ENCODE data around the gene OR52A1. TPM values are rescaled to one million over a fixed set of nuclear protein-coding genes. Genes with fewer than 3 reads are reported as not detected.
"Not testable (repeated sequence)": the region's sequence is repeated elsewhere in the genome, so short reads cannot be mapped to it uniquely, and the experiment has no call there.

Gene OR52A1
- total RNA-seq, 1 donor from 2014 or later, result not detected

DNA sequence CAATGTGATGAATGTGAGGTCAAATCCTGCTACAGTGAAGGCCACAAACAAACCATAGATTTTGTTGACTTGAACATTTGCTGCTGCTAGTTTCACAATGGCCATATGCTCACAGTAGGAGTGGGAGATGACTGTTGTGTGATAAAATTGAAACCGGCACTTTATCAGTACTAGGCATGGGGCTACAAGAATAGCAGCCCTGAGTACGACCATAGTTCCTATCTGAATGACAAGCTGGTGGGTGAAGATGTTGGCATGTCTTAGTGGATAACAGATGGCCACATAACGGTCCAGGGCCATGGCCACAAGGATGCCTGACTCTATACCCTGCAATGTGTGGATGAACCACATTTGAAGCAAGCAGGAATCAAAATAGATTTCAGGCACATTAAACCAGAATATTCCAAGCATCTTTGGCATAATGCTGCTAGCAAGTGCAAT, 2.8 kb downstream of the OR52A1 start:
- no peak for DNase-seq (ENCODE audit: extremely low spot score, unreplicated experiment)
- H3K9me3 Mint-ChIP-seq, result no peaks in the 10 kb centered on the region
- peaks cover 7% of the 10 kb centered on the region for H3K27me3 Mint-ChIP-seq
- H3K27ac Mint-ChIP-seq, result no peak overlapping the region
- no peaks in the 10 kb centered on the region for H3K4me1 Mint-ChIP-seq (ENCODE audit: unreplicated experiment)
- H3K4me3 Mint-ChIP-seq, result no peak overlapping the region
- no peaks in the 10 kb centered on the region for H3K36me3 Mint-ChIP-seq
- TF ChIP-seq, protein P1, sequence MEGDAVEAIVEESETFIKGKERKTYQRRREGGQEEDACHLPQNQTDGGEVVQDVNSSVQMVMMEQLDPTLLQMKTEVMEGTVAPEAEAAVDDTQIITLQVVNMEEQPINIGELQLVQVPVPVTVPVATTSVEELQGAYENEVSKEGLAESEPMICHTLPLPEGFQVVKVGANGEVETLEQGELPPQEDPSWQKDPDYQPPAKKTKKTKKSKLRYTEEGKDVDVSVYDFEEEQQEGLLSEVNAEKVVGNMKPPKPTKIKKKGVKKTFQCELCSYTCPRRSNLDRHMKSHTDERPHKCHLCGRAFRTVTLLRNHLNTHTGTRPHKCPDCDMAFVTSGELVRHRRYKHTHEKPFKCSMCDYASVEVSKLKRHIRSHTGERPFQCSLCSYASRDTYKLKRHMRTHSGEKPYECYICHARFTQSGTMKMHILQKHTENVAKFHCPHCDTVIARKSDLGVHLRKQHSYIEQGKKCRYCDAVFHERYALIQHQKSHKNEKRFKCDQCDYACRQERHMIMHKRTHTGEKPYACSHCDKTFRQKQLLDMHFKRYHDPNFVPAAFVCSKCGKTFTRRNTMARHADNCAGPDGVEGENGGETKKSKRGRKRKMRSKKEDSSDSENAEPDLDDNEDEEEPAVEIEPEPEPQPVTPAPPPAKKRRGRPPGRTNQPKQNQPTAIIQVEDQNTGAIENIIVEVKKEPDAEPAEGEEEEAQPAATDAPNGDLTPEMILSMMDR (conservative IDR thresholded peaks at IDR 0.05), result no peak

DNA sequence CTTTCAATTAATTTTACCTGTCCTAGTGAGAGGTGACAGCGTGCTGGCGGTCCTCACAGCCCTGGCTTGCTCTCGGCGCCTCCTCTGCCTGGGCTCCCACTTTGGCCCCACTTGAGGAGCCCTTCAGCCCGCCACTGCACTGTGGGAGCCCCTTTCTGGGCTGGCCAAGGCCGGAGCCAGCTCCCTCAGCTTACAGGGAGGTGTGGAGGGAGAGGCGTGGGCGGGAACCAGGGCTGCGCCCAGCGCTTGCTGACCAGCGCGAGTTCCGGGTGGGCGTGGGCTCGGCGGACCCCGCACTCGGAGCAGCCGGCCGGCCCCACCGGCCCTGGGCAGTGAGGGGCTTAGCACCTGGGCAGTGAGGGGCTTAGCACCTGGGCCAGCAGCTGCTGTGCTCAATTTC, 10.4 kb downstream of the OR52A1 start:
- not testable (repeated sequence) for H3K36me3 Mint-ChIP-seq; H3K4me3 Mint-ChIP-seq; H3K9me3 Mint-ChIP-seq; H3K4me1 Mint-ChIP-seq (ENCODE audit: unreplicated experiment); H3K27ac Mint-ChIP-seq; H3K27me3 Mint-ChIP-seq; DNase-seq (ENCODE audit: extremely low spot score, unreplicated experiment)

DNA sequence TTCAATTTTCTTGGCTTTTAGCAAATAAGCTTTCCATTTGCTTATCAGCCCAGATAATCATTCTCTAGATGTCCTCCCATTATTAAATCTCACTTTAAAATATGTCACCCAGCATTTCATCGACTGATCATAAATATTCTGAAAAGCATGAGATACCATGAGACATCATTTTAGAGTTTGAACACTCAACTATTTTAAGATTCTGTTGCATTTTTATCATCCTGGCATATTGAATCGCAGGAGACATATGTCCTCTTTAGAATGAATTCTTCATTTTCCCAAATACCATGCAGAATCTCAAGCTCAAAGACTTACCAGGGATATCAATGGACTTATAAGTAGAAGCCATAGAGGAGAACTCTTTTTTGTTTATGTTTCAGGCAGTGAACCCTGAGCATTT, 16.6 kb downstream of the OR52A1 start, which contains the start of gene OR52A5:
TSS of gene OR52A5 (minus strand) at position 361 of the 400 bp plus-strand sequence. CDS start 5,714 bp downstream, outside the sequence.
- DNase-seq (ENCODE audit: extremely low spot score, unreplicated experiment), result no peak
- H3K4me1 Mint-ChIP-seq (ENCODE audit: unreplicated experiment), result no peaks in the 10 kb centered on the region
- no peak within 1 kb of the TSS for H3K4me3 Mint-ChIP-seq
- no peaks in the 10 kb centered on the region for H3K9me3 Mint-ChIP-seq
- H3K27me3 Mint-ChIP-seq, result no peaks in the 10 kb centered on the region
- TF ChIP-seq, protein P1 (conservative IDR thresholded peaks at IDR 0.05), result no peak
- H3K36me3 Mint-ChIP-seq, result no peaks in the 10 kb centered on the region
- H3K27ac Mint-ChIP-seq, result no peak within 1 kb of the TSS

DNA sequence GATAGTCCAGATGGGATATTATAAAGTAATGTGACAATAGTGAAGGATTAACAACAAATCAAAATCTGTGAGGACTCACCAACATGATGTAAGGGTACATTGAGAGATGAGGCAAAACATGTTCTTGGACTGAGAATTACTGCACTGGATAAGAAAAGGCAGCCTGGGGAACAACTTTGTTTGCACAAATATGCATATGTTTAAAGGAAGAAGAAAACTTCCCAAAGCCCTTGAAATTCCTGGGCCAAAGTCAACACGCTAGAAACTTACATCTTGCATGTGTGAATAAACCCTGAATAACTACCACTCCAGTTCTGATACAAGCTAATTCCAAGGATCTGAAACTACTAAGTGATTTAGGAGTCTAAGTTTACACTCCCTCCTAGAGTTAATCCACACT, 17.5 kb downstream of the OR52A1 start:
- Mint-ChIP-seq H3K27me3 (no peaks in the 10 kb centered on the region), H3K36me3 (no peaks in the 10 kb centered on the region), H3K4me3 (no peak overlapping the region), H3K27ac (no peak overlapping the region), H3K4me1 (ENCODE audit: unreplicated experiment) (no peaks in the 10 kb centered on the region), H3K9me3 (no peaks in the 10 kb centered on the region)
- no peak for DNase-seq (ENCODE audit: extremely low spot score, unreplicated experiment)
- TF ChIP-seq, protein P1 (conservative IDR thresholded peaks at IDR 0.05), result no peak

DNA sequence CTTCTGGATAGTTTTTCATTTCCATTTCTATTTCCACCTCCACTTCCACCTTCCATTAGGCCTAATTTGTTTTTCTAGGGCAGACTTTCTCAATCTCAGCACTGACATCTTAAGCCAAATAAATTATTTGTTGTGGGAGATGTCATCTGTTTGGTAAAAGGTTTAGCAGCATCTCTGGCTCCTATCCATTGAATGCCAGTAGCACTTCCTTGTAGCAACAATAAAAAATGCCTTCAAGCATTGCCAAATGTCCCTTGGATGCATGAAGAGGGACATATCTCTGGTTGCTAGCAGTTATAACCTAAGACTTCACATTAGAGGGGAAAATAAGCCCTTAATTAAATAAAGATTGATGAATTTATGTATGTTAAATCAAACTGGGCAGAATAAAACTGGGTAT, 18.3 kb downstream of the OR52A1 start:
- peaks cover 4% of the 10 kb centered on the region for H3K27me3 Mint-ChIP-seq

DNA sequence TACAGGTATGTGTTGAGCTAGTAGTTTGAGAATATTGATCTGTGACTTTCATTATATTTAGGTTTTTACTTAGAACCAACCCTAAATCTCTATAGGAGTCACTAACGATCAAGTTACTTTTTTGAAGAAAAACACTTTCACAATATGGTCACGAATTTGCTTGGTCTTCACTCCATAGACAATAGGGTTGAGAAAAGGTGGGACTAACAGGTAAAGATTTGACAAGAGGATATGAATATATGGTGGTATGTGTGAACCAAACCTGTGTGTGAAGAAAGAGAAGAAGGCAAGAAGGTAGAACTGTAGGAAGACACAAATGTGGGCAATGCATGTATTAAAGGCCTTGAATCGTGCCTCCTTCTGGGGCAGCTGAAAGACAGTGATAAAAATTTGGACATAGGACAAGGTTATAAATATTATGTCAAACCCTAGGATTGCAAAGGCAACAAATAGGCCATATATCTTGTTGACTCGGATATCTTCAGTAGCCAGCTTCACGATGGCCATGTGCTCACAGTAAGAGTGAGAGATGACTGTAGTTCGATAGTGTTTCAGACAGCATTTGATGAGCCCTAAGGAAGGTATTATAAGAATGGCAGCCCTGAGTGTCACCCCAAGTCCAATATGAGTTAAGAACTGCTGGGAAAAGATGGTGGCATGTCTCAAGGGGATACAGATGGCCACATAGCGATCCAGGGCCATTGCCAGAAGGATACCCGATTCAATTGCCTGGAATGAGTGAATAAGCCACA, 22.8 kb downstream of the OR52A1 start:
- Mint-ChIP-seq H3K27me3 (peaks cover 4% of the 10 kb centered on the region), H3K4me1 (ENCODE audit: unreplicated experiment) (no peaks in the 10 kb centered on the region), H3K4me3 (no peak overlapping the region), H3K9me3 (no peaks in the 10 kb centered on the region), H3K36me3 (no peaks in the 10 kb centered on the region), H3K27ac (no peak overlapping the region)
- DNase-seq (ENCODE audit: extremely low spot score, unreplicated experiment), result no peak
- TF ChIP-seq, protein P1 (conservative IDR thresholded peaks at IDR 0.05), result no peak

More for the DNA sequence above, 18.3 kb downstream of the OR52A1 start:
- TF ChIP-seq, protein P1 (conservative IDR thresholded peaks at IDR 0.05), result no peak
- no peak for DNase-seq (ENCODE audit: extremely low spot score, unreplicated experiment)
- Mint-ChIP-seq H3K4me1 (ENCODE audit: unreplicated experiment) (no peaks in the 10 kb centered on the region), H3K27ac (no peak overlapping the region), H3K36me3 (no peaks in the 10 kb centered on the region), H3K9me3 (no peaks in the 10 kb centered on the region), H3K4me3 (no peak overlapping the region)
